HG03571 (cell line): ENCODE measurements around the gene CACFD1.
A peak's percentile ranks its signal among the peaks of the same experiment; 100 is the strongest.

Experiments
- ATAC-seq: cut with Tn5 transposase; IDR thresholded peaks from one replicate; pipeline ENCODE4 v1.9.1; 2021; ENCODE audit not compliant: unreplicated experiment

CACFD1 gene

DNA sequence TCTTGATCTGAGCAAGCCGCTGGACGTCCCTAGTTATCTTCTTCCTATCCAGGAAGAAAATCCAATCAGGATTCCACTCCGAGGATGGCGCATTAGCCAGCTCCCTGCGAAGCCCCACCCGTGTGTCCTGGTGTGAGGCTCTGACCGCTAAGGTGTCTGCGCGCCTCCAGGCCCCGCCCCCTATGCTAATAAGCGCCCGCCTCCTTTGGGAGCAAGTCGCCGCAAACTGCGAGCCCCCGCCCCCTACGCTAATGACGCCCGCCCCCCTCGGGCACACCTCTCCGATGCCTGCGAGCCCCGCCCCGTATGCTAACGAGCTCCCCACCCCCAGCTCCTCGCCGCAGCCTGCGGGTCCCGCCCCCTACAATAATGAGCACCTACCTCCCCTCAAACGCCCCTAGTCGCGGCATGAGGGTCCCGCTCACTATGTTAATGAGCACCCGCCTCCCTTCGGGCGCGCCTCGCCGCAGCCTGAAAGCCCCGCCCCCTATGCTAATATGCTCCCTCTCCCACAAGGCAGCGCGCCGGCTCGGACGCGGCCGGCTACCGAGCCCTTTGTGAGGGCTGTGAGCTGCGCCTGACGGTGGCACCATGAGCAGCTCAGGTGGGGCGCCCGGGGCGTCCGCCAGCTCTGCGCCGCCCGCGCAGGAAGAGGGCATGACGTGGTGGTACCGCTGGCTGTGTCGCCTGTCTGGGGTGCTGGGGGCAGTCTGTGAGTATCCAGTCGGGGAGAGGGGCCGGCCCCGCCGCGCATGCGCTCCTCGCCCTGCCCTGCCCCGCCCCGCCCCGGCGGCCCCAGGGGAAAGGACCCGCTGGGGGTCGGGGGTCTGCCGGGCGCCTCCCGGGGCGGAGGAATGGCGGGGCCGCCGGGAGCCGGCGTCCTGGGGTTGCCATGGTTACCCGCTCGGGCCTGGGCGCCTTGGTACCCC is at the start of gene CACFD1:
Gene CACFD1 (plus strand): TSS at position 503 of the 929 bp plus-strand sequence. CDS start 89 bp downstream, at position 592.
- ATAC-seq = peak; percentile 73

DNA sequence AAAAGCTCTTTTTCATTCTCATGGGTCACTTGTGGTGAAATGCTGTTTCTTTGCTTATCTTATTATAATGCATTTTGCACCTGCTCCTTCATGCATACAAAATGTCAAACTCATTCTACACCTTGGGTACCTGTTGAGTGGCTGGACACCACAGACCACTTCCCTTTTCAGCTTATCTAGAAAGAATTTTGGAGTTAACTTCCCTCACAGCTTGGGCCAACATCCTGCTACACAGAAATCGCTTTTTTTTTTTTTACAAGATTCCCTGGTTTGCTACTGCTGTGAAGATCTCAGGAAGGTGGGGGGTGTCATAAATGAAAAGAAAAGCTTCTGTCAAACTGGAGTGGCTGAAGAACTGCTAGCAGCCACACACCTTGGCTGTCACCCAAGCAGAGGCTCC is 44.6 kb upstream of the CACFD1 start:
- ATAC-seq = no peak

DNA sequence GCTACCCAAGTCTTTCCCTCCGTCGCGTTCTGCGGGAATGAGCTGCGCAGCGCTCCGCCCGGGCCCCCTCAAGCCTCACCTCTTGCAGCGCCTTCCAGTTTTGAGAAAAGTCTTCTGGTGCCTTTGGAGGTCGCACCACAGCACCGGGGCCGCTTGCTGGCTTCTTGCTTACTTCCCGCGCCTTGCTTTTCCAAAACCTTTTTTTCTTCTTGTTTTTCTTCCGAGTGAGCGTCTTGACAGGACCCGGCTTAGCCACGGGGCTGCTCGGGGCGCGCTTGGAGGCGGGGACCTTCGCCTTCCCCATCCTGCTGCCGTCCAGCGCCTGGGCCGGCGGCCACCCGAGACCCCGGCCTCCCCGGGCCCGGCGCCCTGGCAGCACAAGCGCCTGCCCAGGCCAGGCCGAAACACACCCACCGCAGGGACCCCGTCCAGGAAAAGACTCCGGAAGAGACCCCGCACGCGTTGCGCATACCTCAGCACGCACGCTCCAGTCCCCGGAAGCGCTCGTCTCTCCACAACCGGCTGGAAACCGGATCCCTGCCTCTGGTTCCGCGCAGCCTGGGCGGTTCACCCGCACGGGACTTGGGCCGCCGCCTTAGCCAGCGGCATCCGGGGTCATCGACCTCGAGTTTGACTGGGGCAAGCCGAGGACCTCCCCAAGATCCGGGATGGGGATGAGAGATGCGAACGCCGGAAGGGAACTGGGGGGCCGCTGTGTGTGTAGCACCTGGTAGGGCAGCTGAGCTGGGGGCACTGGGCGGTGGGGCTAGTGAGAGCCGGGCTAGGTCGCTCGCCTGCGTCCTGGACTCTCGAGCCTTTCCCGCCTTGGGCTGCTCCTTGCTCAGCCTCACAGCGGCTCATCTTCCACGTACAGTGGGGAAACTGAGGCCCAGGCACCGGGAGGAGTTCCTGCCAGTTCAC is 42.0 kb upstream of the CACFD1 start, which contains the start of gene REXO4:
Gene REXO4 (minus strand): TSS at position 470 of the 921 bp plus-strand sequence. CDS start 166 bp downstream, at position 304.
- ATAC-seq = peak; percentile 68

DNA sequence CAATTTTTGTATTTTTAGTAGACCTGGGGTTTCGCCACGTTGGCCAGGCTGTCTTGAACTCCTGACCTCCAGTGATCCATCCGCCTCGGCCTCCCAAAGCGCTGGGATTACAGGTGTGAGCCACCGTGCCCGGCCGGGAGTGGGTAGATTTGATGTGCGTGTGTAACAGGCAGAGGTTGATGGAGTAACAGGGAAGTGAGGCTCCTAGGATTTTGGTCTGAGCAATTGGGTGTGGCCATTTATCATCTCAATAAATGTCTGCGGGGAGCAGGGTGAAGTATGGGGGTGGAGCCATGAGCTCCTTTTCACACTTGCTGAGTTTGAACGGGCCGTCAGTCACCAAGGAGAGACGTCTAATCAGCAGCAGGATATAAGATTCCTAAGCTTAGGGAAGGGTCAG is 40.8 kb upstream of the CACFD1 start:
- ATAC-seq = no peak

GRCh38 chr9:133420392-133420827 is 39.4 kb upstream of the CACFD1 start:
- ATAC-seq = no peak

GRCh38 chr9:133421615-133422542 is 37.9 kb upstream of the CACFD1 start, which contains the start of gene ADAMTS13:
ADAMTS13 (plus strand) TSS chr9:133422367; CDS start chr9:133422444, 77 bp downstream.
- ATAC-seq = no peak

DNA sequence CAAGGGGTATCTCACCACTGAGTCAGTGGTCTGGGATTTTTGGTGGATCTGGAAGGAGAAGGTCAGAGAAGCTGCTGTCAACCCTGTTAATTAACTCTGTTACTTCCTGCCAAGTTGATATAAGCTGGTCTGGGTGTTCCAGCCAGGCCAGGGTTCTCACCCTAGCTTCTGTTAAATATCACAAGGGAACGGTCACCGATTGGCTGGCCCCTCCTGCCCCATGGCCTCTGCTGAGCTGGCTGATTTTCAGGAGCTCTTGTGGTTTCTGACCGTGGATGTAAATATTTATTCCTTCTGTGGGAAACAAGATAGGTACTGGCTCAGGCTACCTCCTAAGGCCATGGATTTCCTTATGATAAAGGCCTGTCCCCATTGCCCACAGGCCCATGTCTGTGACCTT is 36.6 kb upstream of the CACFD1 start:
- no peak for ATAC-seq

DNA sequence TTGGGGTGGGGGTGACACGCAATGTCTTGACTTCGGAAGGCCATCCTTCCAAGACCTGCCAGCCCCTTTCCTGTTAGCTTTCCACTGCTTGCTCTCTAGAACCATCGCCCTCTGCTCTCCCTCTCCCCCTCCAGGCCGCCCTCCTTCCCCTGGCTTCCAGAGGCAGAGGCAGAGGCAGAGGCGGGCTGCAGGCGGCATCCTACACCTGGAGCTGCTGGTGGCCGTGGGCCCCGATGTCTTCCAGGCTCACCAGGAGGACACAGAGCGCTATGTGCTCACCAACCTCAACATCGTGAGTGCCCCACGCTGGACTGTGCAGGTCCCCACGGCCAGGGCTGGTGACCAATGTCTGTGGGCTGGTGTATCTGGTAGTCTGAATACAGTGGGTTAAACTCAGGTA is 35.6 kb upstream of the CACFD1 start:
- no peak for ATAC-seq

DNA sequence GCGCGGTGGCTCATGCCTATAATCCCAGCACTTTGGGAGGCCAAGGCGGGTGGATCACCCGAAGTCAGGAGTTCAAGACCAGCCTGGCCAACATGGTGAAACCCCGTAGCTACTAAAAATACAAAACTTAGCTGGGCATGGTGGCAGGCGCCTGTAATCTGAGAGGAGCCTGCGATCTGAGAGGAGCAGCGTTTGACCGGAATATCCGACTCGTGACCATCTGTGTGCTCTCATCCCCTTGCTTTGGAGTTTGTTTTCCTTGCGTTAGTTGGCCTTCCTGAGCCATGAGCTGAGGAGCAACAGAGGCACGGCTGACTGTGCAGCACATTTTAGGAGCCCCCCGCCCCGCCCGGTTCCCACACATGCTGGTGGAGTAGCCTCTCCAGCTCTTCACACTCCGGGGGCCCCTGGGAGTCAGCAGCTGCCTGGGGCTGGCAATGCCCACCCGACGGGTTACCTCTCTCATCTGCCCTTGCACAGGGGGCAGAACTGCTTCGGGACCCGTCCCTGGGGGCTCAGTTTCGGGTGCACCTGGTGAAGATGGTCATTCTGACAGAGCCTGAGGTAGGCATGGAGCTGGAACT is 34.6 kb upstream of the CACFD1 start:
- ATAC-seq = no peak

DNA sequence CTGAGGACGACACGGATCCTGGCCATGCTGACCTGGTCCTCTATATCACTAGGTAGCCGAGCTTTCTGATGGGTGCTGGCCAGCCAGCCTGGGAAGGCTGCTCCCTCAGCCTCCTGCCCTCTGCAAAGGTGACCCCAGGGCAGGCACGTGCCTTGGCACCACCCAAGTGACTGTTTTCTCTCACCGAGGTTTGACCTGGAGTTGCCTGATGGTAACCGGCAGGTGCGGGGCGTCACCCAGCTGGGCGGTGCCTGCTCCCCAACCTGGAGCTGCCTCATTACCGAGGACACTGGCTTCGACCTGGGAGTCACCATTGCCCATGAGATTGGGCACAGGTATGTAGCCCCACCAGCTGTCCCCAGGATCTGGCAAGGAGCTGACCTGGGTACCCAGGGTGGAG is 33.8 kb upstream of the CACFD1 start:
- no peak for ATAC-seq

- ATAC-seq = no peak
These were observed 32.0 kb upstream of the CACFD1 start for GRCh38 chr9:133427658-133428348.

GRCh38 chr9:133428617-133429101 is 31.1 kb upstream of the CACFD1 start:
- no peak for ATAC-seq

GRCh38 chr9:133429214-133429613 is 30.6 kb upstream of the CACFD1 start:
- ATAC-seq = no peak

GRCh38 chr9:133429641-133430161 is 30.1 kb upstream of the CACFD1 start:
- ATAC-seq = no peak

DNA sequence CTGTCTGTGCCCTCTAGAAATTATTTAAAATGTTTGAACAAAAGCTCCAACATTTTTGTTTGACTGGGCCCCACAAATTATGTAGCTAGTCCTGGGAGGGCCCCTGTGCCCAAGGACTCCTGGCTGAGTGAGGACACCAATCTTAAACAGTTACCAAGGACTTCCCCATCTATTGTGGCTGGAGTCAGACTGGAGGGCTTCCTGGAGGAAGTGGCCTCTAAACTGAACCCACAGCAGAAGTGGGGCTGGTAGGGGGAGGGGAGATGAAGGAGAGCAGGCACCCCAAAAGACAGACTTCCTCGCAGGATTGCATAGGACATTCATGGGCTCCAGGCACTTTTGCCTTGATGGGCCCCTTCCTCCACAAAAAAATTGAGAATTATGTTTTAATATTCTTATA is 29.5 kb upstream of the CACFD1 start:
- no peak for ATAC-seq

DNA sequence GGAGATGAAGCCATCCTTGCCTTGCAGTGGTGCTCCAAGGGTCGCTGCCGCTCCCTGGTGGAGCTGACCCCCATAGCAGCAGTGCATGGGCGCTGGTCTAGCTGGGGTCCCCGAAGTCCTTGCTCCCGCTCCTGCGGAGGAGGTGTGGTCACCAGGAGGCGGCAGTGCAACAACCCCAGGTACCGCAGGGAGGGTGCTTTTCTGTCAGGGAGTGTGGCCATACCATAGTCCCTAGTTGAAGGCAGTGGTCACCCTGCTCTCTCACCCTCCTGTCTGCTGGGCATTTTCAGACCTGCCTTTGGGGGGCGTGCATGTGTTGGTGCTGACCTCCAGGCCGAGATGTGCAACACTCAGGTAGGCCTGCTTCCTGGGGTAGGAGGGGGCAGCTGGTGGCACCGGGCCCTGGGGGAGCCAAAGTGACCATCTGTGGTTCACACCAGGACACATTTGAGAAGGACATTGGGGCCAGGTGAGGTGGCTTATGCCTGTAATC is 26.4 kb upstream of the CACFD1 start:
- ATAC-seq = no peak

DNA sequence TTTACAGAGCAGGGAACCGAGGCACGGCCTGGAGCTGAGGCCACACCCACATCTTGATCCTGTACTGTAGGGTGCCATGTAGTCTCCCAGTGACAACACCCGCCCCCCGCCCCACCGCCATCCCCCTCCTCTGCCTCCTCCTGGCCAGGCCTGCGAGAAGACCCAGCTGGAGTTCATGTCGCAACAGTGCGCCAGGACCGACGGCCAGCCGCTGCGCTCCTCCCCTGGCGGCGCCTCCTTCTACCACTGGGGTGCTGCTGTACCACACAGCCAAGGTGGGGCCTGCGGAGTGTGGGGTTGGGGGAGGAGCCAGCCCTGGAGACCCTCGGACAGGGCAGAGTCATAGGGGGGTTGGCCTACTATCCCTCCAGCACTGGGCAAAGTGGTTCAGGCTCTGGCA is 23.1 kb upstream of the CACFD1 start:
- no peak for ATAC-seq

- no peak for ATAC-seq
These were observed 21.8 kb upstream of the CACFD1 start for GRCh38 chr9:133437753-133438531.
